SK-N-SH (cell line): ENCODE data around the gene PAX2.

ENCODE experiments used
- CHD2 ChIP-seq: fragments of 150-350 bp; IDR thresholded peaks from 2 replicates; pipeline ENCODE4 v1.6.1; 2018; ENCODE audit warnings: low read length; ENCODE audit not compliant: partially characterized antibody
- EZH2phosphoT487 ChIP-seq: fragments of 200-600 bp; sonication (generic); IDR thresholded peaks from 2 replicates; pipeline ENCODE4 v1.6.1; 2017; ENCODE audit warnings: low read depth, mixed run types, mild to moderate bottlenecking, antibody characterized with exemption, moderate library complexity, borderline replicate concordance
- FOXM1 ChIP-seq: IDR thresholded peaks from 2 replicates; pipeline ENCODE4 v1.4.0; 2012; ENCODE audit warnings: low read depth, mild to moderate bottlenecking
- JUND ChIP-seq: IDR thresholded peaks from 2 replicates; pipeline ENCODE4 v1.4.0; 2012
- MAX ChIP-seq: IDR thresholded peaks from 2 replicates; pipeline ENCODE4 v1.4.0; 2012; ENCODE audit warnings: low read depth
- MXI1 ChIP-seq: IDR thresholded peaks from 2 replicates; pipeline ENCODE4 v1.6.1; 2012; ENCODE audit warnings: mild to moderate bottlenecking, low read depth, low read length, improper control_type of control experiment
- RAD21 ChIP-seq: IDR thresholded peaks from 2 replicates; pipeline ENCODE4 v1.6.1; 2012; ENCODE audit warnings: mild to moderate bottlenecking, low read length
- RFX5 ChIP-seq: IDR thresholded peaks from 2 replicates; pipeline ENCODE4 v1.6.1; 2012; ENCODE audit warnings: mild to moderate bottlenecking, improper control_type of control experiment, low read length
- YY1 ChIP-seq: IDR thresholded peaks from 2 replicates; pipeline ENCODE4 v1.4.0; 2012; ENCODE audit warnings: low read depth, mild to moderate bottlenecking
- TF ChIP-seq, protein P1 (sequence below): fragments of 200-600 bp; sonication (generic); IDR thresholded peaks from 2 replicates; pipeline ENCODE4 v1.6.1; 2017; ENCODE audit warnings: antibody characterized with exemption, mild to moderate bottlenecking, moderate library complexity
- TF ChIP-seq, protein P2 (sequence below): IDR thresholded peaks from 2 replicates; pipeline ENCODE4 v1.6.1; 2012; ENCODE audit warnings: mild to moderate bottlenecking, low read depth, low read length, moderate library complexity

DNA sequence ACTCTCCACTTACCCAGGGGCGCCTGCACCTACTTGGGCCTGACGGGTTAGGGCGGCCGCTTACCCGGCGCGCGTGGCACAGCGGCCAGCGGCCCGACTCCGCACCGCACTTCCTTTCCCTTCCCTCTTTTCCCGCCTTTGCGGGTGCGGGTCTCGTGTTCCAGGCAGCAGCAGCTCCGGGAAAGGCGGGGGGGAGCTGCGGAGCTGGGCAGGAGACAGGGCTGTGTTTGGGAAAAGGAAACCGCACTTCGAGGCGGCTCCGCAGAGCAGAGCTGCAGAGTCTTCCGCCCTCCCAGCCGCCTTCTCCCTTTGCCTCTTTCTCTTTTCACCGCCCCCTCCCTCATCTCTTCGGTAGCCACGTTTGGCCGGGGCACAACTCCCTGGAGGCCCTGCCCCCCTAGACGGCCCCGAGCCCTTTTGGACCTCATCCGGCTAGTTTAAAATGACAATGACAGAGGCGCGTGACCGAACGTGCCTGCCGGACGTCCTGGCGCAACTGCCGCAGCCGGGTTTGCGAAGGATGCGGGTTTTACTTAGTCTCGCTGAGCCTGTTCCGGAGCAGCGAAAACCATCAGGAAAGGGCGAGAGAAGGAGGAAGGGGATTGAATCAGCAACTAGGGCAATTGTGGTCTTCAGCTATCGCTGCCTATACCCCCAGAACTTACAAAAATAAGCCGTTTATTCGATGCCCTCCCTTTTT, 7.9 kb upstream of the PAX2 start:
- TF ChIP-seq, protein P1, sequence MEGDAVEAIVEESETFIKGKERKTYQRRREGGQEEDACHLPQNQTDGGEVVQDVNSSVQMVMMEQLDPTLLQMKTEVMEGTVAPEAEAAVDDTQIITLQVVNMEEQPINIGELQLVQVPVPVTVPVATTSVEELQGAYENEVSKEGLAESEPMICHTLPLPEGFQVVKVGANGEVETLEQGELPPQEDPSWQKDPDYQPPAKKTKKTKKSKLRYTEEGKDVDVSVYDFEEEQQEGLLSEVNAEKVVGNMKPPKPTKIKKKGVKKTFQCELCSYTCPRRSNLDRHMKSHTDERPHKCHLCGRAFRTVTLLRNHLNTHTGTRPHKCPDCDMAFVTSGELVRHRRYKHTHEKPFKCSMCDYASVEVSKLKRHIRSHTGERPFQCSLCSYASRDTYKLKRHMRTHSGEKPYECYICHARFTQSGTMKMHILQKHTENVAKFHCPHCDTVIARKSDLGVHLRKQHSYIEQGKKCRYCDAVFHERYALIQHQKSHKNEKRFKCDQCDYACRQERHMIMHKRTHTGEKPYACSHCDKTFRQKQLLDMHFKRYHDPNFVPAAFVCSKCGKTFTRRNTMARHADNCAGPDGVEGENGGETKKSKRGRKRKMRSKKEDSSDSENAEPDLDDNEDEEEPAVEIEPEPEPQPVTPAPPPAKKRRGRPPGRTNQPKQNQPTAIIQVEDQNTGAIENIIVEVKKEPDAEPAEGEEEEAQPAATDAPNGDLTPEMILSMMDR, result no peak
- TF ChIP-seq MAX (no peak), EZH2phosphoT487 (no peak), RAD21 (no peak), FOXM1 (no peak), RFX5 (no peak), JUND (no peak), CHD2 (no peak), YY1 (no peak), MXI1 (no peak)
- TF ChIP-seq, protein P2, sequence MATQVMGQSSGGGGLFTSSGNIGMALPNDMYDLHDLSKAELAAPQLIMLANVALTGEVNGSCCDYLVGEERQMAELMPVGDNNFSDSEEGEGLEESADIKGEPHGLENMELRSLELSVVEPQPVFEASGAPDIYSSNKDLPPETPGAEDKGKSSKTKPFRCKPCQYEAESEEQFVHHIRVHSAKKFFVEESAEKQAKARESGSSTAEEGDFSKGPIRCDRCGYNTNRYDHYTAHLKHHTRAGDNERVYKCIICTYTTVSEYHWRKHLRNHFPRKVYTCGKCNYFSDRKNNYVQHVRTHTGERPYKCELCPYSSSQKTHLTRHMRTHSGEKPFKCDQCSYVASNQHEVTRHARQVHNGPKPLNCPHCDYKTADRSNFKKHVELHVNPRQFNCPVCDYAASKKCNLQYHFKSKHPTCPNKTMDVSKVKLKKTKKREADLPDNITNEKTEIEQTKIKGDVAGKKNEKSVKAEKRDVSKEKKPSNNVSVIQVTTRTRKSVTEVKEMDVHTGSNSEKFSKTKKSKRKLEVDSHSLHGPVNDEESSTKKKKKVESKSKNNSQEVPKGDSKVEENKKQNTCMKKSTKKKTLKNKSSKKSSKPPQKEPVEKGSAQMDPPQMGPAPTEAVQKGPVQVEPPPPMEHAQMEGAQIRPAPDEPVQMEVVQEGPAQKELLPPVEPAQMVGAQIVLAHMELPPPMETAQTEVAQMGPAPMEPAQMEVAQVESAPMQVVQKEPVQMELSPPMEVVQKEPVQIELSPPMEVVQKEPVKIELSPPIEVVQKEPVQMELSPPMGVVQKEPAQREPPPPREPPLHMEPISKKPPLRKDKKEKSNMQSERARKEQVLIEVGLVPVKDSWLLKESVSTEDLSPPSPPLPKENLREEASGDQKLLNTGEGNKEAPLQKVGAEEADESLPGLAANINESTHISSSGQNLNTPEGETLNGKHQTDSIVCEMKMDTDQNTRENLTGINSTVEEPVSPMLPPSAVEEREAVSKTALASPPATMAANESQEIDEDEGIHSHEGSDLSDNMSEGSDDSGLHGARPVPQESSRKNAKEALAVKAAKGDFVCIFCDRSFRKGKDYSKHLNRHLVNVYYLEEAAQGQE, result no peak
